ENCODE data around the gene EEF1AKMT4.

DNA sequence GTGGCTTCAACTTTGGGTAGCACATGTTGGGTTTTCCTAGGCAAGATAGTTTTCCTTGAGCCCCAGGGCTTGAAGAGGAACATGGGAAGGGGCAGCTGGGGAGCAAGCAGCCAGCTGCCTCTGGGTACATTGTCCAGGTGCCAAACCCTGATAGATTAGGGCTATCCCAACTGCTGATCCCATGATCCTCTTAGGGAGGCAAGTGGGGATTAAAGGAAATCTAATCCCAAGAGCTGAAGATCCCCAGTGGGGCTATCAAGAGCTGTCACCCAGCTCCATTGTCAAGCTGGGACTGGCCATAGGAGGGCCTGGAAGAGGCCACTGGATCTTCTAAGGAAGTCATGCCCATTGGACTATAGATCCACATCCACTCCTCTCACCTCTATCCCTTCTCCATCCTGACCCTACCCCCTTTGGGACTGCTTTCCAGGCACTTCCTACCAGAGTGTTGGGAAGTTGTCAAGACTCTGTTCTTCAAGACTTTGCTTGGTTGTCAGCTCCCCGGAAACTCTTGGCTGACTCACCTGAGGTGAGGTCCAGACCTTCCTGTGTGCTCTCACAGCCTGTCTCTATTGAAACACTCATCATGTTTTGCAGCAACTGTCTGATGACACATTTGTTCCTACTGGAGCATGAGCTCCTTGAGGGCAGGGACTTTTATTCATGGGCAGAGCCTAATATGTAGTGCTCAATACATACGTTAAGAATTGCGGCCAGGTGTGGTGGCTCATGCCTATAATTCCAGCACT is 6.0 kb downstream of the EEF1AKMT4 start:
- TF ChIP-seq, protein P1, sequence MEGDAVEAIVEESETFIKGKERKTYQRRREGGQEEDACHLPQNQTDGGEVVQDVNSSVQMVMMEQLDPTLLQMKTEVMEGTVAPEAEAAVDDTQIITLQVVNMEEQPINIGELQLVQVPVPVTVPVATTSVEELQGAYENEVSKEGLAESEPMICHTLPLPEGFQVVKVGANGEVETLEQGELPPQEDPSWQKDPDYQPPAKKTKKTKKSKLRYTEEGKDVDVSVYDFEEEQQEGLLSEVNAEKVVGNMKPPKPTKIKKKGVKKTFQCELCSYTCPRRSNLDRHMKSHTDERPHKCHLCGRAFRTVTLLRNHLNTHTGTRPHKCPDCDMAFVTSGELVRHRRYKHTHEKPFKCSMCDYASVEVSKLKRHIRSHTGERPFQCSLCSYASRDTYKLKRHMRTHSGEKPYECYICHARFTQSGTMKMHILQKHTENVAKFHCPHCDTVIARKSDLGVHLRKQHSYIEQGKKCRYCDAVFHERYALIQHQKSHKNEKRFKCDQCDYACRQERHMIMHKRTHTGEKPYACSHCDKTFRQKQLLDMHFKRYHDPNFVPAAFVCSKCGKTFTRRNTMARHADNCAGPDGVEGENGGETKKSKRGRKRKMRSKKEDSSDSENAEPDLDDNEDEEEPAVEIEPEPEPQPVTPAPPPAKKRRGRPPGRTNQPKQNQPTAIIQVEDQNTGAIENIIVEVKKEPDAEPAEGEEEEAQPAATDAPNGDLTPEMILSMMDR (IDR thresholded peaks at IDR 0.05): no peak
- no peak for TF ChIP-seq POLR2A (IDR thresholded peaks at IDR 0.05)
